HG02870 (cell line): ENCODE data around the gene PCNX2.
"Not testable (repeated sequence)": the region's sequence is repeated elsewhere in the genome, so short reads cannot be mapped to it uniquely, and the experiment has no call there.

Experiments
- ATAC-seq: cut with Tn5 transposase; IDR thresholded peaks from one replicate; pipeline ENCODE4 v1.9.1; 2021; ENCODE audit warnings: mild to moderate bottlenecking, moderate library complexity; ENCODE audit not compliant: unreplicated experiment

The PCNX2 gene

GRCh38 chr1:233020426-233020825 is 275.1 kb downstream of the PCNX2 start:
- no peak for ATAC-seq

DNA sequence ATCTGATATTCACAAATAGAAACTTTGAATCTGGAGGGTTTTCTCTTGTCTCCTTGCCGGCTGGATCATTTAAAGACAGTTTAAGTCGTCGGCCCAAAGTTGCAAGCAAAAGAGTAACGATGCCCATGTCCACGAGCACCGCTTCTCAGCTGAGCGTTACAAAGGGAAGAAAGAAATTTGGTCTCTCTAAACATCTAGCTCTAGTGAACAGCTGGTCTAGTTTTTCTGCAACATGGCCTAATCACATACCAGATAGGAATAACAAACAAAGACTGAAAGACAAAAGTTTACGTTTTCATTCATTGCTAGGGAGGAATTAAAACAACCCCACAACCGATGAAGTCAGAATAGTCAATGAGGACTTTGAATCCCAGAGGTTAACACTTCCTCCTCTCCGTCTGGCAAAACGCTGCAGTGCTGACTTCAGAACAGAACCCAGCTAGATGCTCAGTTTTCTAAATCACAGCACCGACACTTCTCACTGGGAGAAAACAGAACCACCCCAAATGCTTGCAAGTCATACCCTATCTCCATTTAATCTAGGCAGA is 275.7 kb downstream of the PCNX2 start:
- ATAC-seq: no peak

DNA sequence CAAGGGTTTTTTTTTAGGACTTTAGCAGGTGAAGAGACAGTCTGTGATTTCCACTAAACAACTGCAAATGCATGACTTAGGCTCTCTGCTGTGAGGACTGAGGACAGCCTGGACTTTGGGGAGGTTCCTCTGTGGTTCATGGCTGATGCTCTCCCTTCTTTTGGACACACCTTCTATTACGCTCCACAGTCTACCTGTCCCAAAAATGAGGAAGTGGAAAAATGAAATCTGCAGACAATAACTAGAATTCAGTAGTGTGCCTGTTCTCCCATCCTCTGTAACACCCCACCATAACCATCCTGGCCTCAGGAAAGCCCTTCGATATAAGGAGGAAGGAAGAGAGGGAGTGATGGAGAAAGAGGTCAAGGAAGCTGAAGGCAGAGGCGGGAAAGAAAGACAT is 276.4 kb downstream of the PCNX2 start:
- no peak for ATAC-seq

- ATAC-seq: no peak
Measured at GRCh38 chr1:233016798-233017197, 278.7 kb downstream of the PCNX2 start.

DNA sequence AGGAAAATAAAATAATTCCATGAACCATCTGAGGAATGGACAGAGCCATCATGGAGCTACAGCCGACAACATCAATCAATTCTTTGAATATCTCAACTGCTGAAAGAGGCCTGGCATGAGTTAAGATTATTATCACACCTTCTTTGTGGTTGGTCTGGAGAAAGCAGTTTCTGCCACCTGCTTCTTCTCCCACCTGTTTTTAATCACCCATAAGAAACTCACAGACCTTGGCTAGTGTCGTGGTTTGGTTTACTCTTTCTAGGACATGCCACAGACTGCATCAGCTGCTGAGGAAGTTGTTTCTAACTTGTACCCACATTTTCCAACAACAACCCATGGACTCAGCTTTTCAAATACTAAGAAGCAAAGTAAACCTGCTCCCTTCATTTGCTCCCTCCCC is 279.6 kb downstream of the PCNX2 start:
- no peak for ATAC-seq

- ATAC-seq: no peak
Measured at GRCh38 chr1:233012021-233012420, 283.5 kb downstream of the PCNX2 start.

- ATAC-seq: no peak
Measured at GRCh38 chr1:233010146-233010545, 285.4 kb downstream of the PCNX2 start.

DNA sequence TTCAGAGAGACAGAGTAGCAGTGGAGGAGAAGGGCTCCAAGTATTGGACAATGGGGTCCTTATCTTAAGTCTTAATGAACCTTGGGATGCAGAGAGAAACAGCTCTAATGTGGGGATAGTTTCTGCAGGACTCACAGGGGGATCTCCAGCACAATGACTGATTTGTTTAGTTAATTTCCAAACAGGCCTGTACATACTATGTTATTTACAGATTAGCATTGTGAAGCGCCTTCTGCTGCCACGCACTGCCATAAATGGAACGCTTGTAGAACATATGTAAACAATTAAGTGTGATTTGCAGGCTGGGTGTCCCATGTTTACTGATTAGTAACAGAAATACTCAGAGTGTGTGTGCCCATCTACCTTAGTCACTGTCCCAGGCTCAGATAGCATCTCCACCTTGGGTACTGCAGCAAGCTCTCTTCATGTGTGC is 289.0 kb downstream of the PCNX2 start:
- no peak for ATAC-seq

- ATAC-seq: no peak
Measured at GRCh38 chr1:233006108-233006507, 289.4 kb downstream of the PCNX2 start.

DNA sequence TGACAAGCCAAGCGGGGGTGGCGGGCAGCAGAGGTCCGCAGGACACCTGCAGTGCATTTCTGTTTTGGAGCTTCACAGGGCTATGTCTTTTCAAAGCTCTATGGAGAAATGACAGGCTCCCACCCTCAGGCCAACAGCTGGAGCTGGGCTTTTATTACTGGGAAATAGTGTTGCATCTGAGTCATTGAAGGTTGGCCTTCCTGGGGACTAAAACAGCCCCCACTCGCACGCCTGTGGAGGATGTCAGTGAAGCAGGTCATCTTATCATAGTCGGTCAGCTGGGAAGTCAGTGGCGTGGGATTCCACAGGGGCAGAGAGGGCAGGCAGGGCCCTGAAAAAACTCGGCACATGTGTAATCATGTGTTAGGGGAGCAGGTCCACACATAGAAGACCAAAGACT is 289.8 kb downstream of the PCNX2 start:
- ATAC-seq: no peak

GRCh38 chr1:233005156-233005555 is 290.4 kb downstream of the PCNX2 start:
- ATAC-seq: no peak

- ATAC-seq: no peak
Measured at GRCh38 chr1:233004451-233004850, 291.1 kb downstream of the PCNX2 start.

- not testable (repeated sequence) for ATAC-seq
Measured at GRCh38 chr1:233003638-233004037, 291.9 kb downstream of the PCNX2 start.

GRCh38 chr1:232999956-233000625 is 295.4 kb downstream of the PCNX2 start:
- no peak for ATAC-seq

DNA sequence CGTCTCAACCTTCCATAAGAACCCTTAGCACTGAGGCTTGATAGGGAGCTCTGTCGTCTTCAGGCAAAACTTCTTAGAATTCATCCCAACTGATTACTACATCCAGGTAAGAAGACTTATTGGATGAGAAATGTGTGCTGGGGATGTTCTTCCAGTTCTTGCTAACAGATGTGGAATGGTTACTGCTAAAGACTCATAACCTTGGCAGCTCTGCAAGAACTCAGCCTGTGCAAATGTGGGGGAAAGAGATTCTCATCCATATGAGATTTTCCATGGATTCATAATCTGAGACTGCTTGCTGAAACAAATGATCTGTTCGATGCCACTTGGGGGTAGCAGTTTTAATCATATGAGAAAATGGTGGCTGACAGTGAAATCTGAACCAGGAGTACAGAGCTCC is 296.9 kb downstream of the PCNX2 start:
- no peak for ATAC-seq

GRCh38 chr1:232998138-232998537 is 297.4 kb downstream of the PCNX2 start:
- no peak for ATAC-seq

- no peak for ATAC-seq
Measured at GRCh38 chr1:232996143-232996542, 299.4 kb downstream of the PCNX2 start.

DNA sequence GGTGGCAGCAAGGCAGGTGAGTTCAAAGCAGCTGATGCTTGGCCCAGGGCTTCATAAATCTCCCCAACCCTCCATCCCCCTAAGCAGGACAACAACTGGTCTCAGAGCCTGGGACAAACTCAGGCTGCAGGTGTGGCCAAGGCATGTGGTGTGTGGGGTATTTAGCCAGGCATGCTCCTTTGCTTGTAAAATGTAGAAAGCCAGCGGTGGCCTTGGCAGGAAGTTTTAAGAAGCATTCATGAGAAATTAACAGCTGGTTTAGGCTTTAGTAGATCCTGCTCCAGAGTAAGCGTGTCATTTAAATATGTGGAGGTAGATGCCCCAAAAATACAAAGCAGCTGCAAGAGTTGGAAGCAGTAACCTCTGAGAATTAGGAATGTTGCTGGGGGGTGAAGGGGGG is 300.3 kb downstream of the PCNX2 start:
- no peak for ATAC-seq

- ATAC-seq: no peak
Measured at GRCh38 chr1:232993555-232993954, 302.0 kb downstream of the PCNX2 start.

DNA sequence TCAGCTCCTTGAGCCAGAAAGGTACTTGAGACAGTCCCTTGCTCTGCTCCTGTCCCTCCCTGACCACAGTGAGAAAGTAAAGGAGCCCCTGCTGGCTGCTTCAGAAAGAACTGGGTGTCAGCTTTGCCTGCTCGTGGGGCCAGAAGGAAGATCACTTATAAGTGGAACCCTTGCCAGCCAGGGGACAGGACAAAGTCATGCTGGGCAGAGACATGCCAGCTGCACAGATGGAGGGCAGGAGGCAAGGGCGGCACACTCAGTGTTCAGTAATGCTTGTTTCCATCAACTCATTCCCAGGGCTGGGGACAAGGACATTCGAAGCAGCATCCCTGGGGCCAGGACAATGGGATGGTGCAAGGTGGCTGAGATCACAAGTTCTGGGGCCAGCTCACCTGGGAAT is 303.3 kb downstream of the PCNX2 start:
- ATAC-seq: no peak

GRCh38 chr1:232991238-232991637 is 304.3 kb downstream of the PCNX2 start:
- ATAC-seq: no peak

DNA sequence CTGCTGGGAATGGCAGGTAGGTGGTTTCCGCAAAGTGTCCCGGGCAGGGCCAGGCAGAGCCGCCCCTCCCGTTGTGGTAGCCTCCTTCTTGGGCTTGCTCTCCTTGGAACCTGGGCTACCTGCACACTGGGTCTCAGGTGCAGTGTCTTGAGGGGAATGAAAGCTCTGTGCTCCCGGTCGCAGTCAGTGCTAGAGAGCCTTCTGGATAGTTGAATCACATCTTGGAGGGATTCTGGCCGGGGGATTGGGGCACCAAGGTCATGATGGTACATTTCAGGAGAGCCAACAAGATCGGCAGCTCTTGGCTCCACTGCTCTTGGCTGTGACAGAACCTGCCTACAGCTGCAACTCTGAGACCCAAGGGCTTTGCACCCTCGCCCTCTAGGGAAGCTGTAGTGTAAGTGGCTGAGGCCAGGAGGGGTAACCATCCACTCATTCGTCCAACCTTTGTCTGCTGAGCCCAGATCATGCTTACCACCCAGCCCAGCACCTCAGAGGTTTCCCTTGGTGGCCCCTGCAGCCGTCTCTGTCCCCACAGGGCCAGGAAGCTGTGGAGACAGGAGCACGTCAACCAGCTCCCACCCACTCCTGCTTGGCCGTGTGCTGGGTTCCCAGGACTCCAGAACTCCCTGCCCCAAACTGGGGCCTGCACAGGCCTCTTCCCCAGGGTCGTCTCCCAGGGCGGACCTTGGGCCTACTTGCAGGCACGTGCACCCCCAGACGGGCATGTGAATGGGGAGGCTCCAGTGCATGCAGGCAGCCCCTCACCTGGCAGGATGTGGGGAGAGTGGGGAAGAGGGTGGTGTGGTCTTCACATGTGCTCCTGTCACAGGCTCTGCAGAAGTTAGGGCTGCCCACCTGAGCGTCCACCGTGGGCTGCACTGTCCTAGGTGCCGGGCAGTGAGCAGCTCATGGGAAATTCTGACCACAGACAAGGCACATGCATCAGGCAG is 305.1 kb downstream of the PCNX2 start:
- no peak for ATAC-seq
